WI38 (cell line): Measurements from ENCODE around the gene LHPP.

Experiments
- H3K4me3 ChIP-seq: 2 replicates; pipeline ENCODE4 v1.5.1; 2011; ENCODE audit warnings: low read depth, mild to moderate bottlenecking, control low read depth, low read length
- CTCF ChIP-seq: IDR thresholded peaks from 2 replicates; pipeline ENCODE4 v1.5.1; 2012; ENCODE audit warnings: low read depth, mild to moderate bottlenecking, control low read depth, low read length

LHPP gene

GRCh38 chr10:124494046-124494807 is 32.6 kb downstream of the LHPP start:
- no peak overlapping the region for H3K4me3 ChIP-seq
- TF ChIP-seq CTCF: no peak

- H3K4me3 ChIP-seq: no peak overlapping the region
- no peak for TF ChIP-seq CTCF
Measured at GRCh38 chr10:124495162-124495561, 33.5 kb downstream of the LHPP start.

GRCh38 chr10:124495725-124496124 is 34.1 kb downstream of the LHPP start:
- no peak overlapping the region for H3K4me3 ChIP-seq
- no peak for TF ChIP-seq CTCF

GRCh38 chr10:124496150-124496549 is 34.5 kb downstream of the LHPP start:
- TF ChIP-seq CTCF: no peak
- H3K4me3 ChIP-seq: no peak overlapping the region

- no peak overlapping the region for H3K4me3 ChIP-seq
- TF ChIP-seq CTCF: no peak
Measured at GRCh38 chr10:124496620-124497019, 35.0 kb downstream of the LHPP start.

- H3K4me3 ChIP-seq: no peak overlapping the region
- no peak for TF ChIP-seq CTCF
Measured at GRCh38 chr10:124497196-124497881, 35.7 kb downstream of the LHPP start.

GRCh38 chr10:124498056-124498455 is 36.4 kb downstream of the LHPP start:
- no peak for TF ChIP-seq CTCF
- no peak overlapping the region for H3K4me3 ChIP-seq
